Endodermal cell (in vitro differentiated cells): ENCODE measurements around the gene IL17RC. TPM values are rescaled to one million over a fixed set of nuclear protein-coding genes. Genes with fewer than 3 reads are reported as not detected.

Source experiments
- DNase-seq: peaks from one replicate; pipeline ENCODE4 v3.0.0-alpha.2; 2017
- H3K27ac ChIP-seq: 2 replicates; pipeline ENCODE4 v1.5.1; 2013; ENCODE audit warnings: mild to moderate bottlenecking, low read depth, low read length, moderate library complexity
- H3K27me3 ChIP-seq: 2 replicates; pipeline ENCODE4 v1.6.1; 2013; ENCODE audit warnings: mild to moderate bottlenecking, low read length, moderate library complexity; ENCODE audit not compliant: insufficient read depth, control insufficient read depth, poor library complexity, severe bottlenecking
- H3K36me3 ChIP-seq: 2 replicates; pipeline ENCODE4 v1.7.0; 2013; ENCODE audit warnings: mild to moderate bottlenecking, low read length, moderate library complexity; ENCODE audit not compliant: control insufficient read depth, insufficient read depth
- H3K4me1 ChIP-seq: one replicate; pipeline ENCODE4 v1.7.0; 2013; ENCODE audit warnings: low read length; ENCODE audit not compliant: control insufficient read depth, insufficient read depth
- H3K4me3 ChIP-seq: 2 replicates; pipeline ENCODE4 v1.5.1; 2013; ENCODE audit warnings: mild to moderate bottlenecking, low read length, moderate library complexity
- H3K9ac ChIP-seq: 2 replicates; pipeline ENCODE4 v1.6.1; 2013; ENCODE audit warnings: mild to moderate bottlenecking, low read length, moderate library complexity; ENCODE audit not compliant: poor library complexity, severe bottlenecking; ENCODE audit errors: extremely low read depth
- H3K9me3 ChIP-seq: 2 replicates; pipeline ENCODE4 v1.6.1; 2013; ENCODE audit warnings: mild to moderate bottlenecking, low read length, moderate library complexity; ENCODE audit not compliant: control insufficient read depth
- H3K27ac Mint-ChIP-seq: 2 replicates; pipeline ENCODE4 v1.8.0; 2020; ENCODE audit warnings: mixed read lengths
- H3K27me3 Mint-ChIP-seq: 2 replicates; pipeline ENCODE4 v1.8.0; 2021; ENCODE audit warnings: mild to moderate bottlenecking, mixed read lengths; ENCODE audit not compliant: insufficient read depth
- H3K36me3 Mint-ChIP-seq: 2 replicates; pipeline ENCODE4 v1.8.0; 2020; ENCODE audit warnings: low read depth, mixed read lengths
- H3K4me1 Mint-ChIP-seq: 2 replicates; pipeline ENCODE4 v1.8.0; 2020; ENCODE audit warnings: mixed read lengths
- H3K4me3 Mint-ChIP-seq: 2 replicates; pipeline ENCODE4 v1.8.0; 2020; ENCODE audit warnings: mild to moderate bottlenecking, moderate library complexity, mixed read lengths
- H3K9me3 Mint-ChIP-seq: 2 replicates; pipeline ENCODE4 v1.8.0; 2020; ENCODE audit warnings: mild to moderate bottlenecking, mixed read lengths
- CTCF ChIP-seq: fragments of 200-600 bp; sonication (generic); conservative IDR thresholded peaks from 2 replicates; pipeline ENCODE4 v1.5.0; 2021; ENCODE audit warnings: antibody characterized with exemption, mild to moderate bottlenecking
- WGBS, 2 experiments: methylation state at CpG; one replicate each; pipeline versions ENCODE4 v1.1.5 to v1.1.7; 2013; ENCODE audit warnings: missing lambda C conversion rate in 2 of 2, mixed read lengths in 1 of 2; ENCODE audit not compliant: insufficient coverage in 1 of 2, insufficient read length in 1 of 2; 5-methylcytosine and 5-hydroxymethylcytosine counted together
- total RNA-seq, 2 donors: library from RNA; stranded (reverse); fragmentation: NEBNext Ultra II Directional in 1 of 2; extraction: Animal tissue kit (Norgen Biotek cat#: 25700) in 1 of 2; gene quantifications; 2 replicates in 1 of 2; 3 replicates in 1 of 2; pipeline ENCODE4 v1.2.1, GENCODE V29; 2021

IL17RC gene
- total RNA-seq, 2 donors from 2014 or later: 15.7 to 19.0 TPM

- TF ChIP-seq CTCF: no peak
- H3K27me3 ChIP-seq: peaks cover 10% of the 10 kb centered on the region
- no peaks in the 10 kb centered on the region for H3K36me3 ChIP-seq
- no peak overlapping the region for H3K27ac ChIP-seq
- no peaks in the 10 kb centered on the region for H3K27me3 Mint-ChIP-seq
- H3K36me3 Mint-ChIP-seq: no peaks in the 10 kb centered on the region
- no peaks in the 10 kb centered on the region for H3K9me3 ChIP-seq
- H3K9me3 Mint-ChIP-seq: no peaks in the 10 kb centered on the region
- no peaks in the 10 kb centered on the region for H3K4me1 ChIP-seq
- WGBS, 2 experiments: 88 to 89% methylated on average over 2 to 5 of the region's 5 CpGs
- no peak overlapping the region for H3K4me3 Mint-ChIP-seq
- H3K9ac ChIP-seq: no peak overlapping the region
- no peak for DNase-seq
- H3K4me3 ChIP-seq: no peak overlapping the region
- no peak overlapping the region for H3K27ac Mint-ChIP-seq
- H3K4me1 Mint-ChIP-seq: peaks cover 16% of the 10 kb centered on the region
These were observed 3.3 kb upstream of the IL17RC start for GRCh38 chr3:9913601-9914000.

- no peak for DNase-seq
- Histone ChIP-seq H3K9ac (no peak overlapping the region), H3K27ac (no peak overlapping the region), H3K36me3 (no peaks in the 10 kb centered on the region), H3K4me3 (no peak overlapping the region), H3K9me3 (no peaks in the 10 kb centered on the region), H3K27me3 (peaks cover 10% of the 10 kb centered on the region), H3K4me1 (no peaks in the 10 kb centered on the region)
- TF ChIP-seq CTCF: no peak
- H3K9me3 Mint-ChIP-seq: no peaks in the 10 kb centered on the region
- no peak overlapping the region for H3K27ac Mint-ChIP-seq
- peaks cover 16% of the 10 kb centered on the region for H3K4me1 Mint-ChIP-seq
- 91 to 93% methylated on average over 1 of the region's 1 CpG for WGBS, 2 experiments
- no peaks in the 10 kb centered on the region for H3K27me3 Mint-ChIP-seq
- no peak overlapping the region for H3K4me3 Mint-ChIP-seq
- H3K36me3 Mint-ChIP-seq: no peaks in the 10 kb centered on the region
These were observed 2.9 kb upstream of the IL17RC start for GRCh38 chr3:9914011-9914410.

GRCh38 chr3:9914559-9915253, 2.2 kb upstream of the IL17RC start:
- no peaks in the 10 kb centered on the region for H3K27me3 Mint-ChIP-seq
- peaks cover 10% of the 10 kb centered on the region for H3K27me3 ChIP-seq
- no peak overlapping the region for H3K27ac ChIP-seq
- H3K4me1 ChIP-seq: no peaks in the 10 kb centered on the region
- H3K36me3 ChIP-seq: no peaks in the 10 kb centered on the region
- no peaks in the 10 kb centered on the region for H3K9me3 Mint-ChIP-seq
- H3K36me3 Mint-ChIP-seq: no peaks in the 10 kb centered on the region
- DNase-seq: peak; percentile 57
- WGBS, 2 experiments: 45 to 83% methylated on average over 3 to 15 of the region's 15 CpGs
- H3K4me1 Mint-ChIP-seq: peaks cover 16% of the 10 kb centered on the region
- H3K4me3 Mint-ChIP-seq: peak overlapping the region; percentile 69
- no peak overlapping the region for H3K9ac ChIP-seq
- no peak overlapping the region for H3K27ac Mint-ChIP-seq
- H3K4me3 ChIP-seq: peak overlapping the region; percentile 77
- no peak for TF ChIP-seq CTCF
- no peaks in the 10 kb centered on the region for H3K9me3 ChIP-seq
